SK-N-SH (cell line): ENCODE results near the gene PTPRB. TPM values are rescaled to one million over a fixed set of nuclear protein-coding genes. Genes with fewer than 3 reads are reported as not detected.

ENCODE experiments used
- CTCF ChIA-PET: fragments of 300-600, 350-600 bp; formaldehyde crosslinking; extraction: SDS; loops from one replicate; lab custom pipeline; 2021; lab: Yijun Ruan, JAX
- POLR2A ChIA-PET: fragments of 350-600 bp; sonication (Branson Sonifier 250); formaldehyde crosslinking; extraction: SDS; loops from one replicate; lab custom pipeline; 2020; ENCODE audit warnings: antibody characterized with exemption, inconsistent platforms; lab: Yijun Ruan, JAX
- DNase-seq: peaks from one replicate; pipeline ENCODE4 v3.0.0; 2012
- H2AFZ ChIP-seq: fragments of 200-600 bp; sonication (generic); 2 replicates; pipeline ENCODE4 v1.8.1; 2016; ENCODE audit warnings: antibody characterized with exemption, mild to moderate bottlenecking, low read depth
- H3F3A ChIP-seq: fragments of 200-600 bp; sonication (generic); replicated peaks from 2 replicates; pipeline ENCODE3; 2016; ENCODE audit warnings: antibody characterized with exemption, mild to moderate bottlenecking; ENCODE audit not compliant: insufficient read depth
- H3K27ac ChIP-seq, 2 experiments: fragments of 200-500 bp in 1 of 2; fragments of 200-600 bp in 1 of 2; sonication (Bioruptor generic) in 1 of 2; sonication (generic), shearing (Covaris generic) in 1 of 2; 2 replicates each; pipeline versions ENCODE4 v1.5.1 to v1.6.1; 2014 to 2016; ENCODE audit warnings: low read depth in 2 of 2, inconsistent platforms in 1 of 2, low read length in 1 of 2, mild to moderate bottlenecking in 1 of 2, mixed read lengths in 1 of 2
- H3K27me3 ChIP-seq: fragments of 200-600 bp; sonication (generic), shearing (Covaris generic); 2 replicates; pipeline ENCODE4 v1.6.1; 2016; ENCODE audit warnings: mixed run types; ENCODE audit not compliant: insufficient read depth
- H3K36me3 ChIP-seq, 2 experiments: fragments of 200-500 bp in 1 of 2; fragments of 200-600 bp in 1 of 2; sonication (Bioruptor generic) in 1 of 2; sonication (generic) in 1 of 2; replicated peaks in 1 of 2; 2 replicates each; pipeline versions ENCODE3 to v1.5.1; 2014 to 2016; ENCODE audit warnings: low read length in 1 of 2, mild to moderate bottlenecking in 1 of 2; ENCODE audit not compliant: insufficient read depth in 2 of 2, control insufficient read depth in 1 of 2
- H3K4me1 ChIP-seq, 2 experiments: fragments of 200-500 bp in 1 of 2; fragments of 200-600 bp in 1 of 2; sonication (Bioruptor generic) in 1 of 2; sonication (generic), shearing (Covaris generic) in 1 of 2; 2 replicates each; pipeline versions ENCODE4 v1.5.1 to v1.6.1; 2014 to 2016; ENCODE audit warnings: low read depth in 1 of 2, low read length in 1 of 2, mixed run types in 1 of 2; ENCODE audit not compliant: insufficient read depth in 2 of 2, control insufficient read depth in 1 of 2
- H3K4me2 ChIP-seq: fragments of 200-600 bp; sonication (generic), shearing (Covaris generic); 2 replicates; pipeline ENCODE4 v1.6.1; 2017; ENCODE audit warnings: mixed run types
- H3K4me3 ChIP-seq, 2 experiments: fragments of 200-500 bp in 1 of 2; fragments of 200-600 bp in 1 of 2; sonication (Bioruptor generic) in 1 of 2; sonication (generic), shearing (Covaris generic) in 1 of 2; 2 replicates each; pipeline versions ENCODE4 v1.5.1 to v1.8.1; 2014 to 2016; ENCODE audit warnings: low read depth in 2 of 2, inconsistent platforms in 1 of 2, low read length in 1 of 2, mild to moderate bottlenecking in 1 of 2, mixed read lengths in 1 of 2, moderate library complexity in 1 of 2
- H3K79me2 ChIP-seq: fragments of 200-600 bp; sonication (generic); 2 replicates; pipeline ENCODE4 v1.8.1; 2017; ENCODE audit warnings: mild to moderate bottlenecking; ENCODE audit not compliant: insufficient read depth
- H3K9ac ChIP-seq: fragments of 200-600 bp; sonication (generic); 2 replicates; pipeline ENCODE4 v1.6.1; 2017; ENCODE audit warnings: mixed run types
- H3K9me2 ChIP-seq: fragments of 200-600 bp; sonication (generic); 2 replicates; pipeline ENCODE4 v1.6.1; 2017; ENCODE audit warnings: mixed run types
- H3K9me3 ChIP-seq: fragments of 200-600 bp; sonication (generic); 2 replicates; pipeline ENCODE4 v1.6.1; 2017; ENCODE audit warnings: mixed run types, mild to moderate bottlenecking, moderate library complexity
- H4K20me1 ChIP-seq: fragments of 200-600 bp; sonication (generic); 2 replicates; pipeline ENCODE4 v1.6.1; 2017; ENCODE audit warnings: mild to moderate bottlenecking, mixed run types; ENCODE audit not compliant: insufficient read depth
- ELF1 ChIP-seq: IDR thresholded peaks from 2 replicates; pipeline ENCODE4 v1.4.0; 2012
- EP300 ChIP-seq, 2 experiments: IDR thresholded peaks; 2 replicates each; pipeline versions ENCODE4 v1.4.0 to v1.6.1; 2012; ENCODE audit warnings: borderline replicate concordance in 1 of 2, low read depth in 1 of 2, low read length in 1 of 2
- EZH2phosphoT487 ChIP-seq: fragments of 200-600 bp; sonication (generic); IDR thresholded peaks from 2 replicates; pipeline ENCODE4 v1.6.1; 2017; ENCODE audit warnings: low read depth, mixed run types, mild to moderate bottlenecking, antibody characterized with exemption, moderate library complexity, borderline replicate concordance
- FOSL2 ChIP-seq: IDR thresholded peaks from 2 replicates; pipeline ENCODE4 v1.4.0; 2012; ENCODE audit warnings: low read depth, mild to moderate bottlenecking, moderate library complexity, borderline replicate concordance
- GATA2 ChIP-seq: sonication (generic); formaldehyde crosslinking; IDR thresholded peaks from 2 replicates; pipeline ENCODE4 v1.5.0; 2020; ENCODE audit warnings: mild to moderate bottlenecking, missing genetic modification reagents
- MEF2A ChIP-seq: IDR thresholded peaks from 2 replicates; pipeline ENCODE4 v1.4.0; 2012; ENCODE audit warnings: low read depth, borderline replicate concordance
- MXI1 ChIP-seq: IDR thresholded peaks from 2 replicates; pipeline ENCODE4 v1.6.1; 2012; ENCODE audit warnings: mild to moderate bottlenecking, low read depth, low read length, improper control_type of control experiment
- NFIC ChIP-seq: IDR thresholded peaks from 2 replicates; pipeline ENCODE4 v1.4.0; 2012; ENCODE audit warnings: borderline replicate concordance
- PBX3 ChIP-seq: IDR thresholded peaks from 2 replicates; pipeline ENCODE4; 2012
- RCOR1 ChIP-seq: fragments of 150-350 bp; IDR thresholded peaks from 2 replicates; pipeline ENCODE4 v1.6.1; 2017; ENCODE audit warnings: antibody characterized with exemption, low read length
- REST ChIP-seq: IDR thresholded peaks from 2 replicates; pipeline ENCODE4 v1.6.1; 2012; ENCODE audit warnings: mild to moderate bottlenecking, low read depth, low read length, moderate library complexity
- RFX5 ChIP-seq: IDR thresholded peaks from 2 replicates; pipeline ENCODE4 v1.6.1; 2012; ENCODE audit warnings: mild to moderate bottlenecking, improper control_type of control experiment, low read length
- RXRA ChIP-seq: IDR thresholded peaks from 2 replicates; pipeline ENCODE4 v1.4.0; 2012; ENCODE audit warnings: low read depth, mild to moderate bottlenecking, borderline replicate concordance
- TAF1 ChIP-seq: IDR thresholded peaks from 2 replicates; pipeline ENCODE4 v1.6.1; 2012; ENCODE audit warnings: low read depth, mild to moderate bottlenecking, low read length, moderate library complexity, borderline replicate concordance
- TCF12 ChIP-seq: IDR thresholded peaks from 2 replicates; pipeline ENCODE4 v1.4.0; 2012
- USF2 ChIP-seq: fragments of 150-350 bp; IDR thresholded peaks from 2 replicates; pipeline ENCODE4 v1.6.1; 2017; ENCODE audit warnings: antibody characterized with exemption, low read length, low read depth, borderline replicate concordance
- ZBTB33 ChIP-seq: IDR thresholded peaks from 2 replicates; pipeline ENCODE4 v1.4.0; 2012; ENCODE audit warnings: low read depth, borderline replicate concordance
- WGBS: methylation state at CpG from one replicate; pipeline ENCODE4 v1.1.6; 2017; ENCODE audit warnings: low lambda C conversion rate; 5-methylcytosine and 5-hydroxymethylcytosine counted together
- polyA plus RNA-seq, 3 experiments: library from polyadenylated mRNA; depleted of rRNA; stranded (reverse); fragments of >200 nt; gene quantifications; 2 replicates each; pipeline ENCODE4 v1.2.3, GENCODE V29; 2012

PTPRB gene
- polyA plus RNA-seq, 1 of the 3 experiments (the other 2 are of a cell fraction), result 1.1 TPM

- no peaks in the 10 kb centered on the region for H3K36me3 ChIP-seq
- no peaks in the 10 kb centered on the region for H3K9me3 ChIP-seq
- no peaks in the 10 kb centered on the region for H3F3A ChIP-seq
- ChIA-PET CTCF (no interaction called here), POLR2A (no interaction called here)
- no peak overlapping the region for H3K27ac ChIP-seq
- H3K27me3 ChIP-seq, result no peaks in the 10 kb centered on the region
- no peak overlapping the region for H3K4me2 ChIP-seq
- 75% methylated on average over 3 of the region's 3 CpGs for WGBS
- H3K4me1 ChIP-seq, result no peaks in the 10 kb centered on the region
- TF ChIP-seq RFX5 (no peak), RCOR1 (no peak), FOSL2 (no peak), USF2 (no peak), REST (no peak), GATA2 (CRISPR knock-in tag) (no peak), MEF2A (no peak), NFIC (no peak), PBX3 (no peak), EZH2phosphoT487 (no peak), EP300 (IDR thresholded peaks at IDR 0.05; ENCODE audit: borderline replicate concordance in 1 of 2, low read depth in 1 of 2, low read length in 1 of 2) (no peak), TCF12 (no peak), ZBTB33 (no peak), MXI1 (no peak), ELF1 (no peak), TAF1 (no peak), RXRA (no peak)
- H2AFZ ChIP-seq, result no peak overlapping the region
- H3K4me3 ChIP-seq, result no peak overlapping the region
- no peaks in the 10 kb centered on the region for H3K9me2 ChIP-seq
- no peak for DNase-seq
- H3K9ac ChIP-seq, result no peak overlapping the region
- H4K20me1 ChIP-seq, result no peaks in the 10 kb centered on the region
- H3K79me2 ChIP-seq, result no peaks in the 10 kb centered on the region
These were observed 168.5 kb downstream of the PTPRB start for GRCh38 chr12:70468741-70469140.
